ENCODE results near the gene SYNE2. TPM values are rescaled to one million over a fixed set of nuclear protein-coding genes. Genes with fewer than 3 reads are reported as not detected.

SYNE2 gene
- total and polyA plus RNA-seq, 12 donors: 43.6 to 205 (median 103) TPM

DNA sequence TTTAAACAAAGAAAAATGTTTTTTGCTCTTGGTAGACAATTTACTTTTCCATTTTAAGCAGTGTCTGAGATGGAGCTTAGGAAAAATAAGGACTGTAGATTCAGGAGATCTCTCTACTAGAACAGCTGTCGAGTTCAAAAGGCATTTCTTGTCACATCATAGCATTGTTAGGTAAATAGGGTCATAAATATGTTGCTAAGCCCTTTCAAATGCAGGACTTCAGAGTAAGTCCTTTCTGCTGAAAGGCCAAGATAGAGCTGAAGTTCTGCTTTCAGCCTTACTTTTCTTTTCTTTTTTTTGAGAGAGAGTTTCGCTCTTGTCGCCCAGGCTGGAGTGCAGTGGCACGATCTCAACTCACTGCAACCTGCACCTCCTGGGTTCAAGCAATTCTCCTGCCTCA, 98.2 kb downstream of the SYNE2 start:
- no peak for ATAC-seq
- Histone ChIP-seq H3K4me1 (peaks cover 7 to 26% (median 10%) of the 10 kb centered on the region in 9 donors), H3K27me3 (no peaks in the 10 kb centered on the region), H3K36me3 (peaks cover 0 to 63% (median 10%) of the 10 kb centered on the region in 9 donors), H3K27ac (no peak overlapping the region), H3K9me3 (no peaks in the 10 kb centered on the region), H3K4me3 (no peak overlapping the region)
- no peak for DNase-seq
- TF ChIP-seq, protein P1, sequence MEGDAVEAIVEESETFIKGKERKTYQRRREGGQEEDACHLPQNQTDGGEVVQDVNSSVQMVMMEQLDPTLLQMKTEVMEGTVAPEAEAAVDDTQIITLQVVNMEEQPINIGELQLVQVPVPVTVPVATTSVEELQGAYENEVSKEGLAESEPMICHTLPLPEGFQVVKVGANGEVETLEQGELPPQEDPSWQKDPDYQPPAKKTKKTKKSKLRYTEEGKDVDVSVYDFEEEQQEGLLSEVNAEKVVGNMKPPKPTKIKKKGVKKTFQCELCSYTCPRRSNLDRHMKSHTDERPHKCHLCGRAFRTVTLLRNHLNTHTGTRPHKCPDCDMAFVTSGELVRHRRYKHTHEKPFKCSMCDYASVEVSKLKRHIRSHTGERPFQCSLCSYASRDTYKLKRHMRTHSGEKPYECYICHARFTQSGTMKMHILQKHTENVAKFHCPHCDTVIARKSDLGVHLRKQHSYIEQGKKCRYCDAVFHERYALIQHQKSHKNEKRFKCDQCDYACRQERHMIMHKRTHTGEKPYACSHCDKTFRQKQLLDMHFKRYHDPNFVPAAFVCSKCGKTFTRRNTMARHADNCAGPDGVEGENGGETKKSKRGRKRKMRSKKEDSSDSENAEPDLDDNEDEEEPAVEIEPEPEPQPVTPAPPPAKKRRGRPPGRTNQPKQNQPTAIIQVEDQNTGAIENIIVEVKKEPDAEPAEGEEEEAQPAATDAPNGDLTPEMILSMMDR (IDR thresholded peaks at IDR 0.05): no peak
- WGBS, 2 donors: 95 to 96% methylated on average over 4 of the region's 4 CpGs
- intact Hi-C loops (cut with DNase I): loop anchor here in 3 of 10 donors (5.0 kb wide), 2 partner anchors 99 to 104 kb away; partner anchors contain the start of gene SYNE2 (in 2 of the 3)

DNA sequence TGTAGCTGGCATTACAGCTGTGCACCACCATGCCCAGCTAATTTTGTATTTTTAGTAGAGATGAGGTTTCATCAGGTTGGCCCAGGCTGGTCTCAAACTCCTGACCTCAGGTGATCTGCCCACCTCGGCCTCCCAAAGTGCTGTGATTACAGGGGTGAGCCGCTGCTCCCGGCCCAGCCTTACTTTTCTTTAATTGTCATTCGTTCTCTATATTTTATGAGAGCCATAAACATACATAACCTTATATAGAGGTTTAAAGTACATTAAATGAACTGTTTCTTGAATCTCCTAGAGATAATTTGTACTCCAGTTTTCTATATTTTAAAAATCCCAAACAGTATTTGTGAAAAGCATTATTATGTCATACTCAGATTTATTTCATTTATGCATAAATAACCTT, 98.6 kb downstream of the SYNE2 start:
- 85 to 98% methylated on average over 4 of the region's 4 CpGs for WGBS, 2 donors
- DNase-seq (no peak), ATAC-seq (no peak)
- H3K36me3 ChIP-seq: peaks cover 0 to 65% (median 10%) of the 10 kb centered on the region in 9 donors
- no peak overlapping the region for H3K4me3 ChIP-seq
- no peak overlapping the region for H3K27ac ChIP-seq
- H3K27me3 ChIP-seq: no peaks in the 10 kb centered on the region
- intact Hi-C loops (cut with DNase I): loop anchor here in 3 of 10 donors (5.0 kb wide), 2 partner anchors 99 to 104 kb away; partner anchors contain the start of gene SYNE2 (in 2 of the 3)
- H3K9me3 ChIP-seq: no peaks in the 10 kb centered on the region
- H3K4me1 ChIP-seq: peaks cover 7 to 26% (median 10%) of the 10 kb centered on the region in 9 donors
- TF ChIP-seq, protein P1 (IDR thresholded peaks at IDR 0.05): no peak

DNA sequence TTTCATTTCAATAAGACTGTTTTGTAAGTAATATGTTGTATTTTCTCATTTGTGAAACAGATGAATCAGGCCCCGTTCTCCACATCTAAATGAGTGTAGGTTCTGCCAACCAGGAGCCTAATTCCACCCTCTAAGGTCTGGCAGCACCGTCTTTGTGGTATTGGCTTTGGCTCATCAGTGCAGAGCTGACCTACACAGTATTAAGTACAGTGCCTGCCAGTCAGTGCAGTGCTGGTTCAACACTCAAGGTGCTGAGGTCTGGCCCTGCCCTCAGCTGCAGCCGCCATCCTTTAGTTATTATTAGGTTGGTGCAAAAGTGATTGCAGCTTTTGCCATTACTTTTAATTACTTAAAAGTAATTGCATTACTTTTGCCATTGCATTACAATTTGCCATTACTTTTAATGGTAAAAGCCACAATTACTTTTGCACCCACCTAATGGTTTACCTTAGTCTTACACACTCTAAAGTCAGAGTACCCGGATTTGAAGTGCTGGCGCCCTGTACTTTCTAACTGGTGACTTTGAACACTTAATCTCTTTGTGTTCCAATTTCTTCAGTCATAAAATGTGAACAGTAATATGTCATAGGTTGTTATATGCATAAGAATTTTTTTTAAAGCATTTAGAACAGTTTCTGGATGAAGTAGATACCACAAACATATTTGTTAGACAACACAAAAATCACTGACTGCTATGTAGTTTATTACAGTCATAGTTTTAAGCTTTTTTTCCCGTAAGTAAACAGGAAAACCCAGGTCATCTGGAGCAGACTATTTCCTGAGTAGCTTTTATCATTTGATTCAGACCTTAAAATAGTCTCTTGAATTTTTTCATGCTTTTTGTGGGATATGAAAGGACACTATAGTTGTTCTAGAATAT, 99.5 kb downstream of the SYNE2 start:
- H3K27me3 ChIP-seq: no peaks in the 10 kb centered on the region
- H3K4me1 ChIP-seq: peaks cover 7 to 26% (median 10%) of the 10 kb centered on the region in 9 donors
- peaks cover 0 to 65% (median 10%) of the 10 kb centered on the region in 9 donors for H3K36me3 ChIP-seq
- TF ChIP-seq, protein P1 (IDR thresholded peaks at IDR 0.05): no peak
- WGBS, 2 donors: 62 to 64% methylated on average over 6 of the region's 6 CpGs
- ATAC-seq: peak in 7 of 8 donors; percentile 11 to 88 (median 81)
- intact Hi-C loops (cut with DNase I): loop anchor here in 3 of 10 donors (5.0 kb wide), 2 partner anchors 100 to 105 kb away; partner anchors contain the start of gene SYNE2 (in 2 of the 3)
- H3K27ac ChIP-seq: peak overlapping the region in 4 of 10 donors; percentile 46 to 54 (median 50)
- no peak for DNase-seq
- H3K4me3 ChIP-seq: no peak overlapping the region
- no peaks in the 10 kb centered on the region for H3K9me3 ChIP-seq

DNA sequence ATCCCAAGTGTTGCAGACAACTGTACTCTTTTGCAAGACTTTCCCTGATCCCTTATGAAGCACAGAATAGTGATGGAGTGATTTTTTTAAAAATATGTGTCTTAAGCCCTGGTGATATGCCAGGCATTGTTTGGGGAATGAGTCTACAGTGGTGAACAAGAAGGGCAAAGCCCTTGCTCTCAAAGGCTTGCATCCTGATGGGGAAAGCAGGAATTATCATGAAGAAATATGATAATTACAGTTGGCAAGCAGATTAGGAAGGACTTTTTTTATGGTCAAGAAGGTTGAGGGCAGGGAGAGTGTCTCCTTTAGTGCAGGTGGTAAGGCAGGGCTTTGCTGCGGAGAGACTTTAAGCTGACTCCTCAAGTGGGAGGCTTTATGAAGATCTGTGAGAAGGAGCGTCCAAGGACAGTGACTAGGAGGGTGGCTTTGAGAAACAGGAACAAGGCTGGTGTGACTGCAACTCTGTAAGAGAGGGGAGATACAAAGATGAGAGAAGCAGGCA, 100.2 kb downstream of the SYNE2 start:
- peaks cover 7 to 26% (median 10%) of the 10 kb centered on the region in 9 donors for H3K4me1 ChIP-seq
- intact Hi-C loops (cut with DNase I): loop anchor here in 3 of 10 donors (5.0 kb wide), 2 partner anchors 101 to 106 kb away; partner anchors contain the start of gene SYNE2 (in 2 of the 3)
- H3K9me3 ChIP-seq: no peaks in the 10 kb centered on the region
- peak in 7 of 8 donors; percentile 28 to 65 (median 39) for ATAC-seq
- 67 to 82% methylated on average over 2 of the region's 2 CpGs for WGBS, 2 donors
- peak overlapping the region in 5 of 10 donors; percentile 27 to 54 (median 48) for H3K27ac ChIP-seq
- TF ChIP-seq, protein P1 (IDR thresholded peaks at IDR 0.05): no peak
- no peak overlapping the region for H3K4me3 ChIP-seq
- no peaks in the 10 kb centered on the region for H3K27me3 ChIP-seq
- peaks cover 0 to 65% (median 10%) of the 10 kb centered on the region in 9 donors for H3K36me3 ChIP-seq
- no peak for DNase-seq
